Activated naive CD8-positive, alpha-beta T cell treated with anti-CD3 and anti-CD28 coated beads for 36 hours (primary cell): ENCODE data around the gene PNPLA7. TPM values are rescaled to one million over a fixed set of nuclear protein-coding genes. Genes with fewer than 3 reads are reported as not detected.
"Not testable (repeated sequence)": the region's sequence is repeated elsewhere in the genome, so short reads cannot be mapped to it uniquely, and the experiment has no call there.

Experiments used
- DNase-seq: peaks from one replicate; pipeline ENCODE4 v3.0.0; 2021
- H3K27ac Mint-ChIP-seq: one replicate; pipeline ENCODE4 v1.8.0; 2022; ENCODE audit warnings: mild to moderate bottlenecking, moderate library complexity, mixed read lengths
- H3K27me3 Mint-ChIP-seq: one replicate; pipeline ENCODE4 v1.8.0; 2022; ENCODE audit warnings: mild to moderate bottlenecking, mixed read lengths
- H3K36me3 Mint-ChIP-seq: one replicate; pipeline ENCODE4 v1.8.0; 2021; ENCODE audit warnings: mild to moderate bottlenecking, mixed read lengths
- H3K4me1 Mint-ChIP-seq: one replicate; pipeline ENCODE4 v1.8.0; 2021; ENCODE audit warnings: mixed read lengths
- H3K4me3 Mint-ChIP-seq: one replicate; pipeline ENCODE4 v1.8.0; 2022; ENCODE audit warnings: mild to moderate bottlenecking, moderate library complexity, mixed read lengths
- H3K9me3 Mint-ChIP-seq: one replicate; pipeline ENCODE4 v1.8.0; 2022; ENCODE audit warnings: mixed read lengths
- total RNA-seq, 2 experiments: library from RNA; stranded (reverse); gene quantifications; one replicate each; pipeline ENCODE4 v1.2.3, GENCODE V29; 2021

PNPLA7 gene
- total RNA-seq, 2 experiments from 2014 or later: 2.5 to 2.9 TPM

- H3K27ac Mint-ChIP-seq: peak within 1 kb of the TSS; percentile 35
- H3K27me3 Mint-ChIP-seq: peaks cover 4% of the 10 kb centered on the region
- DNase-seq: peak; percentile 96
- H3K36me3 Mint-ChIP-seq: no peaks in the 10 kb centered on the region
- no peaks in the 10 kb centered on the region for H3K9me3 Mint-ChIP-seq
- H3K4me3 Mint-ChIP-seq: peak within 1 kb of the TSS; percentile 87
- peaks cover 10% of the 10 kb centered on the region for H3K4me1 Mint-ChIP-seq
Observed at GRCh38 chr9:137422604-137423513, 127.3 kb downstream of the PNPLA7 start, which contains the start of the genes EXD3 and NOXA1. EXD3 (minus strand) TSS chr9:137423162; CDS start chr9:137395357, 27,805 bp downstream. NOXA1 (plus strand) TSS chr9:137423393; CDS start chr9:137423530, 137 bp downstream.

DNA sequence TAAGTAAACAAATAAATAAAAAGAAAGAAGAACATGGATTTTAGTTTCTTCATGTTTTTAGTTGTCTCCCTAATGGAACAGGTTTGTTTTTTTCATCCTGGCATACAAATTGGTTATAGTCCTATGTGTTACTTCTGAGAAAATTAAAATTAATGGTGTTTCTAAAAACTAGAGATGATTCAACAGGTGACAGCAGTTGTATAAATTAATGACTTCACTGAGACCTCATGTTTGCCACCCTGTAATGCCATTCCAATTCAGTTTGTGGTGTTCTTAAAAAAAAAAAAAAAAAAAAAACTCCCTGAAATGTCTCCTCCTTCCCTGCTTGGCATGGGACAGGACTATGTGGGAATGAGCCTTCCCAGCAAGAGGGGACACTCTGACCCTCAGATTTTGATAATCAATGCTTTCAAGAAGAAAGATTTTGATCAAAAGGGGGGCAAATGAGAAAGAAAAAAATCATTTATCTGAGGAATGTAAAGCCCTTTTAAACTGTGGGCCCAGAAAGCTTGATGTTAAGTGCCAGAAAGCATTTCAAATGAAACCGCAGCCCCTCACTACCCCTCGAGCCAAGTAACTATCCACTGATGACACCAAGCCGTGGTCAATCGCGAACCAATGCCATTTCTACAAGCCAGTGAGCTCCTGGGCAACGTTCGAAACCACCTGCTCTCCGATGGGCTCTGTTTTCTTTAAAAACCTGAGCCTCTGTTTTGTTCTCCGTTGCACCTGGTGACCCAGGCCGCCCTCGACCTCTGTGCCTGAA lies 128.2 kb downstream of the PNPLA7 start:
- H3K4me1 Mint-ChIP-seq: peaks cover 10% of the 10 kb centered on the region
- peaks cover 4% of the 10 kb centered on the region for H3K27me3 Mint-ChIP-seq
- H3K9me3 Mint-ChIP-seq: no peaks in the 10 kb centered on the region
- peak overlapping the region; percentile 35 for H3K27ac Mint-ChIP-seq
- DNase-seq: no peak
- peak overlapping the region; percentile 87 for H3K4me3 Mint-ChIP-seq
- H3K36me3 Mint-ChIP-seq: no peaks in the 10 kb centered on the region

- H3K36me3 Mint-ChIP-seq: peaks cover 2% of the 10 kb centered on the region
- peaks cover 9% of the 10 kb centered on the region for H3K4me1 Mint-ChIP-seq
- no peak for DNase-seq
- H3K27ac Mint-ChIP-seq: peak overlapping the region; percentile 66
- H3K9me3 Mint-ChIP-seq: no peaks in the 10 kb centered on the region
- H3K27me3 Mint-ChIP-seq: no peaks in the 10 kb centered on the region
- H3K4me3 Mint-ChIP-seq: peak overlapping the region; percentile 67
Observed at GRCh38 chr9:137417161-137418021, 132.8 kb downstream of the PNPLA7 start.

- Mint-ChIP-seq H3K4me1 (peaks cover 2% of the 10 kb centered on the region), H3K9me3 (no peaks in the 10 kb centered on the region), H3K27me3 (no peaks in the 10 kb centered on the region), H3K36me3 (peaks cover 2% of the 10 kb centered on the region), H3K27ac (no peak overlapping the region), H3K4me3 (no peak overlapping the region)
- DNase-seq: no peak
Observed at GRCh38 chr9:137416563-137417151, 133.5 kb downstream of the PNPLA7 start.

- Mint-ChIP-seq H3K27ac (no peak overlapping the region), H3K27me3 (no peaks in the 10 kb centered on the region), H3K4me3 (no peak overlapping the region), H3K9me3 (no peaks in the 10 kb centered on the region), H3K4me1 (peaks cover 2% of the 10 kb centered on the region), H3K36me3 (peaks cover 2% of the 10 kb centered on the region)
- no peak for DNase-seq
Observed at GRCh38 chr9:137416006-137416562, 134.1 kb downstream of the PNPLA7 start.

DNA sequence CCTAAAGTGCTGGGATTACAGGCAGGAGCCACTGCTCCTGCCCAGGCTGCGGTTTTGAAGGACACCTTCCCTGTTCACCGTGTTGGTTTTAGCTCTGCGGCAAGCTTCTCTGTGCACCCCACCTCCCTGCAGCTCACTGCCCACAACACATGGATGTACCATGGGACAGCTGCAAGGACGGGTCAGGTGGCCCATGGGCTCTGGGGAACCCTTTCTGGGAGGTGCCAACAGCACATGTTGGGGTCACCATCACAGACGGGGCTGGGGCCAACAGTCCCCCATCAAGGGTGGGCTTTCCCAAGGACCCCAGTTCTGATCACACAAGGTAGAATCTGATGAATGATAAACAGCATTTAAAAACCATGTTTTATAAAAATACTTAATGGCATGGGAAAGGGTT lies 134.8 kb downstream of the PNPLA7 start:
- Mint-ChIP-seq H3K27ac (no peak overlapping the region), H3K36me3 (peaks cover 2% of the 10 kb centered on the region), H3K4me1 (peaks cover 2% of the 10 kb centered on the region), H3K9me3 (no peaks in the 10 kb centered on the region), H3K27me3 (no peaks in the 10 kb centered on the region), H3K4me3 (no peak overlapping the region)
- DNase-seq: no peak

DNA sequence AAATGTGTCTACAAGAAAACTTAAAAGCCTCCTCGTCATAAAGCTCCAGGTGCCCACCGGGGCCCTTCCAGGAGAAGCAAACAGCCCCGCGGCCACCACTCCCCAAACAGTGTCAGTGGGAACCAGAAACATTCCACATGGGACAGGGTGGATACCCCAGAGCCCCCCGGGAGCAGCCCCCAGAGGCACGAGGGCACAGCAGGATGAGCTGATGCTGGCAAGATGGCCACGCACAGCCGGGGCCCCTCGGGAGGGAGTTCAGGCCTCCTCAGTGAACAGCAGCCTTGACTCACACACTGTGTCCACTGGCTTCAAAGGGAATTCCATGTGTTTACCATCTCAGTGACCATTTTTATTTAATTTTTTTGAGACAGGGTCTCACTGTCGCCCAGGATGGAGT lies 137.8 kb downstream of the PNPLA7 start:
- Mint-ChIP-seq H3K27ac (no peak overlapping the region), H3K27me3 (no peaks in the 10 kb centered on the region), H3K4me3 (no peak overlapping the region), H3K9me3 (no peaks in the 10 kb centered on the region), H3K36me3 (peaks cover 2% of the 10 kb centered on the region), H3K4me1 (peaks cover 2% of the 10 kb centered on the region)
- DNase-seq: no peak

DNA sequence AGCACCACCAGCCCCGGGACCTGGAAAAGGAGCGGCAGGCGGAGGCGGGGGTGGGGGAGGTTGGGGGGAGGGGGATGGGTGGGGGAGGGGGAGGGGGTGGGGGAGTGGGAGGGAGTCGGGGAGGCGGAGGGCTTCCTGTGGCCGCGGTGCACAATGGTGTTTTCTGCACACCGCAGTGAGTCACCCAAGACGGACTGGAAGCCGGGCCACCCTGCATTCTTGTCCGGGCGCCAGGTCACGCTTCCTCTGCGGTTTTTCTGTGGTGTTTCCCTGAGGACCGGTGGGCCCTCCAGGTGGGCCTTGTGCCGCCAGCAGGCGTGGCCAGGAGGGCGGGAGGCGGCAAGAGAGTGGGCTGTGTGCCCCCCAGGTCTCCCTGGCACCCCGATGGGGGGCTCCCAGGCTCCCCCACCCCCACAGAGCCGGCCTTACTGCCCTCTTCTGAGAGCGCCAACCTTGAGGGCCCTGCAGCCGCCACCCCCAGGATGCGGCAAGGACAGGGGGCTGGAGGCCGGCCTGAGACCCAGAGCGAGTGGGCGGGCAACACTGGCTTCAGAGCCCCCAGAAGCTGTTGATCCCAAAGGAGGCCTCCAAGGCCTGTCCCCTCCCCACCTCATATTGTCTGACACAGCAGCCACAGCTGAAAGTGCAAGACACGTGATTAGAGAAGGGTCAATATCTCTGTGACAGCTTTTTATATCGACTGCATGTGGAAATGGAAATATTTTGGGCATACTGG lies 138.4 kb downstream of the PNPLA7 start:
- H3K9me3 Mint-ChIP-seq: no peaks in the 10 kb centered on the region
- peaks cover 2% of the 10 kb centered on the region for H3K36me3 Mint-ChIP-seq
- peak; percentile 64 for DNase-seq
- no peak overlapping the region for H3K4me3 Mint-ChIP-seq
- peaks cover 2% of the 10 kb centered on the region for H3K4me1 Mint-ChIP-seq
- H3K27ac Mint-ChIP-seq: no peak overlapping the region
- H3K27me3 Mint-ChIP-seq: no peaks in the 10 kb centered on the region

DNA sequence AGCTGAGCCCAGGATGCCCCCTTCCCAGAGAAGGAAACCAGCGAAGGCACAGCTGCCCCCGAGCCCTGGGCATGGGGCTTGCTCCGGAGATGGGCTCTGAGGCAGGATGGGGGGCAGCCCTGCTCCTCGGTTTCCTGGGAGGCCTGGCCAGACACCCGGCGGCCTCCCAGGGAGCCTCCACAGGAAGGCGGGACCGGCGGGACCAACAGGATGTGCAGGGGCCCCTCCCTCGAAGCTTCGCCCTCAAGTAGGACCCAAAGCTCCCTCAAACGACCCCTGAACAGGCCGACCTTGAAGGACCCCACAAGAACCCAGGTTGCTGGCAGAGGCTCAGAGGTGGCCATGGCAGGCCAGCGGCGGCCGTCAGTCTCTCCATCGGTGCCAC lies 138.9 kb downstream of the PNPLA7 start:
- Mint-ChIP-seq H3K36me3 (peaks cover 2% of the 10 kb centered on the region), H3K9me3 (no peaks in the 10 kb centered on the region), H3K27ac (no peak overlapping the region), H3K27me3 (peaks cover 1% of the 10 kb centered on the region), H3K4me3 (no peak overlapping the region), H3K4me1 (peaks cover 2% of the 10 kb centered on the region)
- DNase-seq: no peak

DNA sequence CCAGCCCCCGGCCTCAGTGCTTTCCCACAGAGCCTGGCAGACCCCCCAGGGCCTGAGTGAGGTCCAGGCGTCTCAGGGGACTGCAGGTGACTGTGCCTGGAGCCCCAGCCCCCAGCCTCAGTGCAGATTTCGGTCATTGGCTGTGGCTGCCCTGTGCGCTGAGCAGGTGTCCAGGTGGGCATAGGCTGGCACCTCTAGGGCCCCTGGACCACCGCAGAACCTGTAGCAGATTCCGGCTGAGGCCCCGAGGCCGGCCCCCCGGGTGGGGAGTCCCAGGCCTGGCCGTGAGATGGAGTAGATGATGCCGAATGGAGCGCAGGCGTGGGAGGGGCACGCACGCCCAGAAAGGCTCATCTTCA lies 139.3 kb downstream of the PNPLA7 start:
- H3K4me1 Mint-ChIP-seq: peaks cover 2% of the 10 kb centered on the region
- no peak overlapping the region for H3K27ac Mint-ChIP-seq
- DNase-seq: no peak
- no peak overlapping the region for H3K4me3 Mint-ChIP-seq
- H3K27me3 Mint-ChIP-seq: peaks cover 5% of the 10 kb centered on the region
- H3K36me3 Mint-ChIP-seq: peaks cover 2% of the 10 kb centered on the region
- H3K9me3 Mint-ChIP-seq: no peaks in the 10 kb centered on the region

- H3K9me3 Mint-ChIP-seq, DNase-seq, H3K27ac Mint-ChIP-seq, H3K27me3 Mint-ChIP-seq, H3K4me3 Mint-ChIP-seq, H3K4me1 Mint-ChIP-seq, H3K36me3 Mint-ChIP-seq: not testable (repeated sequence)
Observed at GRCh38 chr9:137410236-137410890, 139.8 kb downstream of the PNPLA7 start.
